NCI-H2227 (cell line): ENCODE data around the gene KIAA1755.
A peak's percentile ranks its signal among the peaks of the same experiment; 100 is the strongest.

ENCODE experiments used
- DNase-seq: peaks from one replicate; lab custom pipeline; 2025; ENCODE audit not compliant: unreplicated experiment; lab: John Stamatoyannopoulos, UW

Gene KIAA1755

GRCh38 chr20:38167851-38168760 is 92.4 kb downstream of the KIAA1755 start:
- DNase-seq = no peak

GRCh38 chr20:38167328-38167850 is 93.1 kb downstream of the KIAA1755 start:
- no peak for DNase-seq

GRCh38 chr20:38166703-38167233 is 93.8 kb downstream of the KIAA1755 start:
- DNase-seq = no peak

- no peak for DNase-seq
Observed at GRCh38 chr20:38165966-38166702, 94.4 kb downstream of the KIAA1755 start.

- peak; percentile 65 for DNase-seq
Observed at GRCh38 chr20:38165089-38165965, 95.2 kb downstream of the KIAA1755 start, which contains the start of gene TGM2. Gene TGM2 (minus strand): TSS chr20:38165270. CDS start chr20:38165198, 72 bp downstream.

GRCh38 chr20:38164624-38165088 is 95.9 kb downstream of the KIAA1755 start:
- DNase-seq = no peak

GRCh38 chr20:38164069-38164468 is 96.5 kb downstream of the KIAA1755 start:
- no peak for DNase-seq

GRCh38 chr20:38162878-38163875 is 97.4 kb downstream of the KIAA1755 start:
- no peak for DNase-seq

- DNase-seq = no peak
Observed at GRCh38 chr20:38162149-38162548, 98.4 kb downstream of the KIAA1755 start.

- no peak for DNase-seq
Observed at GRCh38 chr20:38161412-38161774, 99.1 kb downstream of the KIAA1755 start.
